H1 (cell line): ENCODE measurements around the gene POLRMT. TPM values are rescaled to one million over a fixed set of nuclear protein-coding genes. Genes with fewer than 3 reads are reported as not detected.

Experiments
- BCL11A ChIP-seq, 2 experiments: IDR thresholded peaks; one replicate each; pipeline ENCODE4 v1.6.1; 2011; ENCODE audit warnings: low read depth in 2 of 2, low read length in 2 of 2, mild to moderate bottlenecking in 2 of 2
- CREB1 ChIP-seq: IDR thresholded peaks from 2 replicates; pipeline ENCODE4 v1.6.1; 2012; ENCODE audit warnings: inconsistent platforms
- KDM5A ChIP-seq: fragments of 200-600 bp; IDR thresholded peaks from 2 replicates; pipeline ENCODE4 v1.7.1; 2012; ENCODE audit warnings: mild to moderate bottlenecking, low read length, inconsistent platforms, mixed read lengths
- MAFK ChIP-seq: IDR thresholded peaks from 2 replicates; pipeline ENCODE4 v1.6.1; 2012; ENCODE audit warnings: low read depth, mild to moderate bottlenecking, improper control_type of control experiment, low read length
- PHF8 ChIP-seq: fragments of 200-600 bp; sonication (generic); conservative IDR thresholded peaks from 2 replicates; pipeline ENCODE4 v1.7.1; 2012; ENCODE audit warnings: low read depth, mild to moderate bottlenecking, inconsistent platforms, low read length, moderate library complexity
- RFX5 ChIP-seq: IDR thresholded peaks from 2 replicates; pipeline ENCODE4 v1.6.1; 2011; ENCODE audit warnings: low read depth, low read length, improper control_type of control experiment, borderline replicate concordance
- polyA plus RNA-seq, 7 experiments: library from polyadenylated mRNA; depleted of rRNA in 3 of 7; stranded (reverse) in 5 of 7; unstranded in 2 of 7; fragments of >200 nt in 5 of 7; fragments of 200-250 nt in 2 of 7; gene quantifications; 1 replicate in 5 of 7; 2 replicates in 1 of 7; 4 replicates in 1 of 7; pipeline versions ENCODE4 v1.2.1 to v1.2.3, GENCODE V29; 2011 to 2013; ENCODE audit warnings: missing spikeins in 2 of 7, mixed read lengths in 2 of 7
- total RNA-seq: library from RNA; stranded (reverse); fragmentation: NEBNext Ultra II Directional; extraction: Animal tissue kit (Norgen Biotek cat#: 25700); gene quantifications from 2 replicates; pipeline ENCODE4 v1.2.1, GENCODE V29; 2021

POLRMT gene
- total and polyA plus RNA-seq, 2 of the 8 experiments (the other 6 are each of a cell fraction or from before 2014, with no cell fraction given), result 93.0 to 111 TPM

DNA sequence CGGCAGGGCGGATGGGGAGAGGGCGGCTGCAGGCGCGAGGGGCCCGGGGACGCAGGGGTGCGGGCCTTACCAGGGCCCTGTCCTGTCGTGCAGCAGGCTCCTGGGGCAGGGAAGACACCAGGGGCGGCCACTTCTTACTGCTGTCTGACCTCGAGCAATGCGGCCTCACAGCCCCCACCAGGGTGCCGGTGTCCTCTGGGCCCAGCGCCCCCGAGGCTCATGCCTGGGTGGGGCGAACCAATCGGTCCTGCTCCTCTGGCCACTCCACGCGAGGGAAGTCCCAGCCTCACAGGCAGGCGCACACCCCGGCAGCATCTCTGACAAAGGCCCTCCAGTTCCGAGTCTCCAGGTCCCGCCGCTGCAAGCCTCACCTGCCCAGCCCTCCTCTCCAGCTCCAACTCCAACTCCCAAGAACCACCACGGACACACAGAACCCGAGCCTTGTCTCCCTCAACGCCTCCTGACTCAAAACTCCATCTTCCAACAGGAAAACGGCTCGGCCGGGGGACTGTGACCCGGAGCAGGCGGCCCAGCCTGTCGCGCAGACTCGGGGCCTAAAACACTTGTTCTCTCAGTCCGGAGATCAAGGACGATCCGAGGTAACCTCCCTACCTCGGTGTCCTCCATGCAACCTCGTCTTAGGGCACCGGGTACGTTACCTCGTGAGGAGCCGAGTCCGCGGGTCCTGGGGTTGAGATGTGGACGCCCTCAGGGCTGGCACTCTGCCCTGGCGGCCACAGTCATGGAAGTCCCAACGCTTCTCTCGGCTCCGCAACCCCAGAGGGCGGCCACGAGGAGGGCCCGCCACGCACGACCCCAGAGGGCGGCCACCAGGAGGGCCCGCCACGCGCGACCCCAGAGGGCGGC lies 12.8 kb upstream of the POLRMT start (continued):
- TF ChIP-seq BCL11A (IDR thresholded peaks at IDR 0.05; ENCODE audit: low read depth in 2 of 2, low read length in 2 of 2), result no peak
- TF ChIP-seq PHF8, result no peak
- no peak for TF ChIP-seq CREB1
- TF ChIP-seq KDM5A, result no peak
- TF ChIP-seq RFX5, result no peak
- no peak for TF ChIP-seq MAFK
- TF ChIP-seq, all 59 proteins: peak for 0
